Measurements from ENCODE around the gene NTRK1. TPM values are rescaled to one million over a fixed set of nuclear protein-coding genes. Genes with fewer than 3 reads are reported as not detected.

NTRK1 gene
- total RNA-seq, 1 donor from 2014 or later = 1.9 TPM

GRCh38 chr1:156853761-156854160 lies 6.9 kb upstream of the NTRK1 start:
- Histone ChIP-seq H3K36me3 (no peaks in the 10 kb centered on the region), H3K9me3 (no peaks in the 10 kb centered on the region), H3K4me3 (no peak overlapping the region), H3K27ac (no peak overlapping the region), H3K27me3 (ENCODE audit: low read depth) (peaks cover 48% of the 10 kb centered on the region), H3K4me1 (peaks cover 3% of the 10 kb centered on the region)
- TF ChIP-seq, protein P1, sequence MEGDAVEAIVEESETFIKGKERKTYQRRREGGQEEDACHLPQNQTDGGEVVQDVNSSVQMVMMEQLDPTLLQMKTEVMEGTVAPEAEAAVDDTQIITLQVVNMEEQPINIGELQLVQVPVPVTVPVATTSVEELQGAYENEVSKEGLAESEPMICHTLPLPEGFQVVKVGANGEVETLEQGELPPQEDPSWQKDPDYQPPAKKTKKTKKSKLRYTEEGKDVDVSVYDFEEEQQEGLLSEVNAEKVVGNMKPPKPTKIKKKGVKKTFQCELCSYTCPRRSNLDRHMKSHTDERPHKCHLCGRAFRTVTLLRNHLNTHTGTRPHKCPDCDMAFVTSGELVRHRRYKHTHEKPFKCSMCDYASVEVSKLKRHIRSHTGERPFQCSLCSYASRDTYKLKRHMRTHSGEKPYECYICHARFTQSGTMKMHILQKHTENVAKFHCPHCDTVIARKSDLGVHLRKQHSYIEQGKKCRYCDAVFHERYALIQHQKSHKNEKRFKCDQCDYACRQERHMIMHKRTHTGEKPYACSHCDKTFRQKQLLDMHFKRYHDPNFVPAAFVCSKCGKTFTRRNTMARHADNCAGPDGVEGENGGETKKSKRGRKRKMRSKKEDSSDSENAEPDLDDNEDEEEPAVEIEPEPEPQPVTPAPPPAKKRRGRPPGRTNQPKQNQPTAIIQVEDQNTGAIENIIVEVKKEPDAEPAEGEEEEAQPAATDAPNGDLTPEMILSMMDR (IDR thresholded peaks at IDR 0.05) = no peak
- intact Hi-C loops (cut with DNase I) = no loop called here
- ATAC-seq (no peak), DNase-seq (no peak)

DNA sequence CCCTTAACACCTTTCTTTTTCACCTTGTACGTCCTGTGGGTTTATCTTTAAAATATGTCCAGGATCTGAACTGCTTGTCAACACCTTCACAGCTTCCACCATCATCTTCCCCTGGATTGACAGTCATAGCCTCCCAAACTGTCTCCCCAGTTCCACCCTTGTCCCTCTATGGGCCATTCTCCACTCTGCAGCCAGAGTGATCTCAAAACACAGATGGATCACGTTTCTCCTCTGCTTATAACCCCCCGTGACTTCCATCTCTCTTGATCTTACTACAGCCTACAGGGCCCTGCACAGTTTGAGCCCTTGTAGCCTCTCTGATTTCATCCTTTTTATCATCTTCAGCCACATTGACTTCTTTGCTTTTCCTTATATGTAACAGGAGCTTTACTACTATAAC lies 6.0 kb upstream of the NTRK1 start:
- peaks cover 12% of the 10 kb centered on the region for H3K4me1 ChIP-seq
- H3K36me3 ChIP-seq = no peaks in the 10 kb centered on the region
- no peak overlapping the region for H3K27ac ChIP-seq
- TF ChIP-seq, protein P1 (IDR thresholded peaks at IDR 0.05) = no peak
- intact Hi-C loops (cut with DNase I) = no loop called here
- peaks cover 48% of the 10 kb centered on the region for H3K27me3 ChIP-seq (ENCODE audit: low read depth)
- no peaks in the 10 kb centered on the region for H3K9me3 ChIP-seq
- ATAC-seq (no peak), DNase-seq (no peak)
- no peak overlapping the region for H3K4me3 ChIP-seq

- ATAC-seq (no peak), DNase-seq (no peak)
- peaks cover 29% of the 10 kb centered on the region for H3K4me1 ChIP-seq
- no peak overlapping the region for H3K27ac ChIP-seq
- peaks cover 58% of the 10 kb centered on the region for H3K27me3 ChIP-seq (ENCODE audit: low read depth)
- TF ChIP-seq, protein P1 (IDR thresholded peaks at IDR 0.05) = no peak
- intact Hi-C loops (cut with DNase I) = no loop called here
- H3K36me3 ChIP-seq = no peaks in the 10 kb centered on the region
- H3K4me3 ChIP-seq = no peak overlapping the region
- H3K9me3 ChIP-seq = no peaks in the 10 kb centered on the region
Measured at GRCh38 chr1:156856282-156856785, 4.3 kb upstream of the NTRK1 start.

GRCh38 chr1:156857532-156857931 lies 3.1 kb upstream of the NTRK1 start:
- intact Hi-C loops (cut with DNase I) = no loop called here
- TF ChIP-seq, protein P1 (IDR thresholded peaks at IDR 0.05) = no peak
- H3K27me3 ChIP-seq (ENCODE audit: low read depth) = peaks cover 64% of the 10 kb centered on the region

DNA sequence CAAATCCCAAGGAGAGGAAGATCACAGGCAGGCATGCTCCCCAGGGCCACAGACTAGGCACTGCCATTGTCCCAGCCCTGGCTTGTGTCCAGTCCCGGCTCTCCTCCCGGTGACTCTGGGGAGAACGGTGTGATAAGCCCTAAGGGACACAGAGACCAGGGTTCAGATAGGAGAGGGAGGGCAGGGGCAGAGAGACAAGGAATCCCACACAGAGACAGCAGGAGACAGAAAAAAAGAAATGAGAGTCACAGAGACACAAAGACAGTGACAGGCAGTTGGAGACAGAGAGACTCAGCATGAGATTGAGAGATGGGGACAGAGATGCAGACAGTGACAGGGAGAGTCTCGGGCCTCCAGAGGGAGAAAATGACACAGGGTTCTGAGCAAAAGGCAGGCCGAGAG lies 2.1 kb upstream of the NTRK1 start:
- intact Hi-C loops (cut with DNase I) = no loop called here
- Histone ChIP-seq H3K9me3 (no peaks in the 10 kb centered on the region), H3K4me3 (peak overlapping the region; percentile 39), H3K27me3 (ENCODE audit: low read depth) (peaks cover 70% of the 10 kb centered on the region), H3K4me1 (peaks cover 29% of the 10 kb centered on the region), H3K27ac (no peak overlapping the region), H3K36me3 (no peaks in the 10 kb centered on the region)
- TF ChIP-seq, protein P1 (IDR thresholded peaks at IDR 0.05) = no peak
- ATAC-seq (no peak), DNase-seq (no peak)

More at GRCh38 chr1:156857532-156857931, 3.1 kb upstream of the NTRK1 start:
- Histone ChIP-seq H3K4me1 (peaks cover 29% of the 10 kb centered on the region), H3K36me3 (no peaks in the 10 kb centered on the region), H3K9me3 (no peaks in the 10 kb centered on the region), H3K4me3 (no peak overlapping the region), H3K27ac (no peak overlapping the region)
- DNase-seq (no peak), ATAC-seq (no peak)

Measured in lower lobe of right lung (tissue), 2 donors.